GM19023 (cell line): ENCODE measurements around the gene SMIM44.
A peak's percentile ranks its signal among the peaks of the same experiment; 100 is the strongest.

Experiments used
- ATAC-seq: cut with Tn5 transposase; IDR thresholded peaks from one replicate; pipeline ENCODE4 v1.9.1; 2021; ENCODE audit warnings: mild to moderate bottlenecking, moderate library complexity; ENCODE audit not compliant: unreplicated experiment

SMIM44 gene

DNA sequence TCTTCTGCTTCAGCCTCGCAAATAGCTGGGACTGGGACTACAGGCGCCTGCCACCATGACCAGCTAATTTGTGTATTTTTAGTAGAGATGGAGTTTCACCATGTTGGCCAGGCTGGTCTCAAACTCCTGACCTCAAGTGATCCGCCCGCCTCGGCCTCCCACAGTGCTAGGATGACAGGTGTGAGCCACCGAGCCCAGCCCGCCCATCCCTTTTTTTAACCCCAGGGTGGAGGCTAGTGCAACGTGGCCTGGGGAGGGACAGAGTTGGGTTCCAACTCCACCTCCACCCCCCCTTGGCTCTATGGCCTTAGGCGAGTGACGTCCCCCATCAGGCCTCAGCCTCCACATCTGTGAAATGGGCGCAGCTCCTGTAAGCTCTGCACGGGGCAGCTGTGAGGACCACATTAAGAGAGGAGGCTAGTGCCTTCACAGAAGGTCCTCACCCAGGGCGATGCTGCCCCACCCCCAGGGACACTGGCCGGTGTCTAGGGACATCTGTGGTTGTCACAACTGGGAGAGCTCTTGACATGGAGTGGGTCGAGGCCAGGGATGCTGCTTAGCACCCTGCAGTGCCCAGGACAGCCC is 40.7 kb downstream of the SMIM44 start:
- ATAC-seq = no peak

DNA sequence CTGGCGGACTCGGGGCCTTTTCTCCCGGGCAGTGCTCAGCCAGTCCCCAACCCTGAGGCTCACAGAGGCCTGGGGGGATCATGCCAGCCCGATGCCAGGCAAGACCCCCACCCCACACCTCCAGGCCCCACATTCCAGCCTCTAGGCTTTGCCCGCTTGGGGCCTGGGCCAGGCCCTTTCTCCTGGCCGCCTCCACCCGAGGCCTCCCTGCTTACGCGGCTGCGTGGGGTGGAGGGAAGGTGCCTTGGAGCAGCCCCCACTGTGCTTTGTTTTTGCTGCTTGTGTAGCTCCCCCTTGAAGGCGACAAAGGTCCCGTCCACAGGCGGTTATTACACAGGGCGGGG is 41.3 kb downstream of the SMIM44 start:
- ATAC-seq = no peak

DNA sequence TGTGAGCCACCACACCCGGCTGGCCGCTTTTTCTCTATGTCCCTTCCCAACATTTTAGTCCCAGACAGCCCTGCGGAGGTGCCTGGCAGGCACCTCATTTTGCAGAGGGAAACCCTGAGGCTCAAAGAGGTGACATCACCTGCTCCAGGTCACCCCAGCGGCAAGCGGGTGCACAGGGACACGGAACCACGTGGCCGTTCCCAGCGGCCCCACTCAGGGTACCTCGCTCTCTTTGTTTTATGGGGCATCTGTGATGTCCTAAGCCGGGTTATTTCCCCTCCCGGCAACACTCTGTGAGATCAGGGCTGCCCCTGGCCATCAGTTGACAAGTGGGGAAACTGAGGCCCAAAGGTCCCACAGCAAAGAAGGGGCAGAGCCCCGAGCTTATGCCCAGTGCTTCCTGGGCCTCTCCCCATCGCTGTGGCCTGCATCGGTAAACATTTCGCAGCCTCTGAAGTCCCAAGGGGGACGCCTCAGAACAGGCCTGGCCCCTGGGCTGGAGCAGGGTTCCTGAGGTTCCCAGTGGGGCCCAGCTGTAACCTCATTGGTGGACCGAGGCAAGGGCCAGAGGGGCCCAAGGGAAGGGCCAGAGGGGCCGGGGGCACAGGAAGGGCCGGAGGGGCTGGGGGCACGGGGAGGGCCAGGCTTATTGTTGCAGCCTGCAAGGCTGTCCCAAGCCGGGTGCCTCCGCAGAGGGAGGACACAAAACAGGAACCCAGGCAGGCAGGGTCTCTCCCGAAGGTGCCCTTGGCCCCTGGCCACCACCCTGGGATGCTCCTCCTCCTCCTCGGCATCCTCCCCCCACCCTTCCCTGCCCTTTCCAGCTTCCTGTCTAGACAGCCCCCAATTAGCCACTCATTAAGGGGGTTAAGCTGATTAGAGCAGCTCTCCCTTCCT is 41.9 kb downstream of the SMIM44 start:
- ATAC-seq = no peak

DNA sequence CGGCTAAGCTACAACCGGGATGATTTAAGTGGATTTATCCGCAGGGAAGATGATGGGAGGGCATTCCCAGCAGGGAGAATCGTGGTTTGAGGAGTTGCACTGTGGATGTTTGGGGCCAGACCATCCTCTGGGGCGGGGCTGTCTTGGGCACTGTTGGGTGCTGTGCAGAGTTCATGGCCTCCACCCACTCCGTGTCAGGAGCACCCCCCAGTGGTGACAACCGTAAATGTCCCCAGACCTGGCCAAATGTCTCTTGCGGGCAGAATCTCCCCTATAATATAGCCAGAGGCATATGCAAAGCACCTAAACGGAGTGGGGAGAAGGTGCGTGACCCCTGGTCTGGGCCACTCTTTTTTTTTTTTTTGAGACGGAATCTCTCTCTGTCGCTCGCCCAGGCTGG is 43.2 kb downstream of the SMIM44 start:
- ATAC-seq = no peak

DNA sequence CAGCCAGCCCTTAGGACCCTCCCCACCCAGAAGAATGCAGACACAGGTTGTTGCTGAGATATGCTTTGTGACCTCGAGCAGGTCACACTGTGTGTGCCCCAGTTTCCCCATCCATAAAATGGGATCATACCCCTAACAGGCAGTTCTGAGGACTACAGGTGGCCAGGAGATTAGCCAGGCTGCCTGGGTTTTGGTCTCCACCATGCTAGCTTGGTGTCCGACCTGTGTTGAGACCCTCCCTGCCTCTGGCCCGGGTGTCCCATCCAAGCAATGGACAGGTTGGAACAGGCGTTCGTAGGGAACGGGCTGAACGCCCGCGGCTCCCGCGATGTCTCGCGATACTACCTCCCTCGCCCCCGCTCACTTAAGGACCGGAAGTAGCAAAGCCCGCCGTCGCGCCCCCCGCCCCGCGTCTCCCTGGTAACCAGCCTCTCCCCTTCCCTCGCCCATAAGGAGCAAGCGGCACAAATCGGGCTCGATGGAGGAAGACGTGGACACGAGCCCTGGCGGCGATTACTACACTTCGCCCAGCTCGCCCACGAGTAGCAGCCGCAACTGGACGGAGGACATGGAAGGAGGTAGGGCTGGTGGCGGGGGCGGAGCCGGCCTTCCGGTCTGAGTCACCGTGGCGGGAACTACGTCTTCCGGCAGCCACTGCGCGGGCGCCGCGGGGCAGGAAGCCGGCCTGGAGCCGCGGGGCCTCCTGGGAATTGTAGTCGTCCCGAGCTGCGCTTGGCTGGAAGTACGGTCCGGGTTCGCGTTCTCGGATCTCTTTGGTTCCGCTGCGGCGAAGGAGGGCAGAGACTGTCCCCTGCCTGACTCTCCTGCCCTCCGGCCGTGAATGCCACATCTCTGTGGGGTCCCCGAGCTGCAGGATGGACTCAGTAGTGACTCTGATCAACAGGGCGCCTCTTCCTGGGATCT is 48.3 kb downstream of the SMIM44 start:
- ATAC-seq = peak; percentile 91

DNA sequence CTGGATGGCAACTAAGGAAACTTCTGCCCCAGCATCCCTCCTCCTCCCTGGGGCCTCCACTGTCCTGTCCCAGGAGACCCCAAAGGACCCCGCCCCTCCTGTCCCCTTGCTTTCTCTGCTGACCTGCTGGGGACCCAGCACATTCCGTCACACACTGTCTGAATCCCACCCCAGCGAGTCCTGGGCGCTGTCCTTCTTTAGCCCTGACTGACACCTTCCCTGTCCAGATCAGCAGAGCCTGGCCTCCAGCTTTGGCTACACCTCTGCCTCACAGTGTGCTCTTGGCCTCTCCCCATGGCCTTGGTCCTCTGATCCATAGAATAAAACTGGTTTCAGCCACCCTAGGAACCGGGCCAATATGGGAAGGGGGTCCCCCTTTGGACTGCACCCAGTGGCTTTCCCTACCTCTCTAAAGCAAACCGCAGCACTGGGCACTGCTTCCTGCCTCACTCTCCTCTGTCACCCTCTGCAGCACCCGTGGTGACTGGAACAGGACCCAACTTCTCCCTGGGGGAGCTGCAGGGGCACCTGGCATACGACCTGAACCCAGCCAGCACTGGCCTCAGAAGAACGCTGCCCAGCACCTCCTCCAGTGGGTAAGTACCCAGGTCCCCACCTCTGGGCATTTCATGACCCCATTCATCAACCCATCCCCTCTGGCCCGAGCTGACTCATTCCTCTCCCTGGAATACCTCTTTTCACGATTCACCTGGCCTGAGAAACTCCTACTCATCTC is 49.3 kb downstream of the SMIM44 start:
- no peak for ATAC-seq

DNA sequence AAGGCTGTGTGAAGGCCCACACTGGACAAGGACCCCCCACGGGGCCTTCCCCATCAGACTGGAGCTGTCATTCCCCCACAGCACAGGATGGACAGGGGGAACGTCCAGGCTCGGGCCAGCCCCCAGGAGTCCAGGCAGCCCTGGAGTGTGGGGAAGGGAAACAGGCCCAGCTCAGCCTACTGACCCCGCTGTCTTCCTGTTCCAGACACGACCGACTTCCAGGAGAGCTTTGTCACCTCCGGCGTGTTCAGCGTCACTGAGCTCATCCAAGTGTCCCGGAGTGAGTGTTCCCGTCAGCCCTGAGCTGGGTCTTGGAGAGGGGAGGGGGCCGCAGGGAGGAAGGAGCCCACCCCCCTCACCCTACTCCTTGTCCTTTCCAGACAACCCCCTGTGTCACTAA is 49.9 kb downstream of the SMIM44 start:
- ATAC-seq = no peak
